Dermis blood vessel endothelial cell (primary cell): ENCODE results near the gene RNF224. TPM values are rescaled to one million over a fixed set of nuclear protein-coding genes. Genes with fewer than 3 reads are reported as not detected.
"Not testable (repeated sequence)": the region's sequence is repeated elsewhere in the genome, so short reads cannot be mapped to it uniquely, and the experiment has no call there.

Experiments used
- DNase-seq: peaks from one replicate; pipeline ENCODE4 v3.0.0; 2010
- total RNA-seq: library from RNA; depleted of rRNA; stranded (reverse); fragments of >200 nt; gene quantifications from 2 replicates; pipeline ENCODE4 v1.2.3, GENCODE V29; 2014

The RNF224 gene
- total RNA-seq, 1 donor from 2014 or later, result not detected

- peak; percentile 100 for DNase-seq
Measured at GRCh38 chr9:137240841-137241489, 13.7 kb downstream of the RNF224 start, which contains the start of gene TUBB4B. Gene TUBB4B, plus strand, starts transcription at chr9:137241287. Its CDS starts 74 bp downstream, at chr9:137241361.

DNA sequence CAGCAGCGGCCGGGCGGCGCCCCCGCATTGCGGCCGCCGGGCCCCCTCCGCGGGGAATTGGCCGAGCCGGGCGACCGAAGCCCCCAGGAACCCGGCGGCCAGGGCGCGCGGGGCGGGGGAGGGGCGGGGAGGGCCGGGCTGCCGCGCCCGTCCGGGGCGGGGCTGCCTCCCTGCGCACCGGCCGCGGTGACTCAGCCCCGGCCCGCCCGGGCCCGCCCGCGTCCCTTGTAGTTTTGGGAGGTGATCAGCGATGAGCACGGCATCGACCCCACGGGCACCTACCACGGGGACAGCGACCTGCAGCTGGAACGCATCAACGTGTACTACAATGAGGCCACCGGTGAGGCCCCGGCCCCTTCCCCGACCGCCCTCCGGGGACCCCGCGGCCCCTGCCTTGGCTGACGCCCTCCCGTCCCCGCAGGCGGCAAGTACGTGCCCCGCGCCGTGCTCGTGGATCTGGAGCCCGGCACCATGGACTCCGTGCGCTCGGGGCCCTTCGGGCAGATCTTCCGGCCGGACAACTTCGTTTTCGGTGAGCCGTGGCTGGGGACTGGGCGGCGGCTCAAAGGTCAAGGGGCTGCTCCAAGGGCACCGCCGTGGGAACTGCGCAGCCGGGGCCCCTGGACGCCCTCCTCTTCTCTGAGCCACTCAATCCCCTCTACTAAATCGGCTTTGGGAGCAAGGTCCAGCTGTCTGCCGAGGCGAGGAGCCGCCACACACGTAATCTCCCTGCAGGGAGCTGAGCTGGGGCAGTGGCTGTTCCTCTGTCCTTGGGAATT, 14.4 kb downstream of the RNF224 start:
- peak; percentile 49 for DNase-seq

DNA sequence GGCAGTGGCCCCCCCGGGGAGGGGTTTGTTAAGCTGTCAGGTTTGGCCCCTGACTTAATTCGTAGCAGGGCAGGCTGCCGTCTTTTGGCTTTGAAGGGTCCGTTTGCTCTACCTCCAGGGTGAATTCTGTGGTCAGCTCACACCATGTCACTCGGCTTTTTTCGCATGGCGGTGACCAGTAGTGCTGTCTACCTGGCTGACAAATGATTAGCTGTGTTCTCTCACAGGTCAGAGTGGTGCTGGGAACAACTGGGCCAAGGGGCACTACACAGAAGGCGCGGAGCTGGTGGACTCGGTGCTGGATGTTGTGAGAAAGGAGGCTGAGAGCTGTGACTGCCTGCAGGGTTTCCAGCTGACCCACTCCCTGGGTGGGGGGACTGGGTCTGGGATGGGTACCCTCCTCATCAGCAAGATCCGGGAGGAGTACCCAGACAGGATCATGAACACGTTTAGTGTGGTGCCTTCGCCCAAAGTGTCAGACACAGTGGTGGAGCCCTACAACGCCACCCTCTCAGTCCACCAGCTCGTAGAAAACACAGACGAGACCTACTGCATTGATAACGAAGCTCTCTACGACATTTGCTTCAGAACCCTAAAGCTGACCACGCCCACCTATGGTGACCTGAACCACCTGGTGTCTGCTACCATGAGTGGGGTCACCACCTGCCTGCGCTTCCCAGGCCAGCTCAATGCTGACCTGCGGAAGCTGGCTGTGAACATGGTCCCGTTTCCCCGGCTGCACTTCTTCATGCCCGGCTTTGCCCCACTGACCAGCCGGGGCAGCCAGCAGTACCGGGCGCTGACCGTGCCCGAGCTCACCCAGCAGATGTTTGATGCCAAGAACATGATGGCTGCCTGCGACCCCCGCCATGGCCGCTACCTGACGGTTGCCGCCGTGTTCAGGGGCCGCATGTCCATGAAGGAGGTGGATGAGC, 15.2 kb downstream of the RNF224 start:
- DNase-seq, result no peak

GRCh38 chr9:137243266-137243625, 15.9 kb downstream of the RNF224 start:
- DNase-seq, result not testable (repeated sequence)

- DNase-seq, result no peak
Measured at GRCh38 chr9:137243626-137244485, 16.6 kb downstream of the RNF224 start.

DNA sequence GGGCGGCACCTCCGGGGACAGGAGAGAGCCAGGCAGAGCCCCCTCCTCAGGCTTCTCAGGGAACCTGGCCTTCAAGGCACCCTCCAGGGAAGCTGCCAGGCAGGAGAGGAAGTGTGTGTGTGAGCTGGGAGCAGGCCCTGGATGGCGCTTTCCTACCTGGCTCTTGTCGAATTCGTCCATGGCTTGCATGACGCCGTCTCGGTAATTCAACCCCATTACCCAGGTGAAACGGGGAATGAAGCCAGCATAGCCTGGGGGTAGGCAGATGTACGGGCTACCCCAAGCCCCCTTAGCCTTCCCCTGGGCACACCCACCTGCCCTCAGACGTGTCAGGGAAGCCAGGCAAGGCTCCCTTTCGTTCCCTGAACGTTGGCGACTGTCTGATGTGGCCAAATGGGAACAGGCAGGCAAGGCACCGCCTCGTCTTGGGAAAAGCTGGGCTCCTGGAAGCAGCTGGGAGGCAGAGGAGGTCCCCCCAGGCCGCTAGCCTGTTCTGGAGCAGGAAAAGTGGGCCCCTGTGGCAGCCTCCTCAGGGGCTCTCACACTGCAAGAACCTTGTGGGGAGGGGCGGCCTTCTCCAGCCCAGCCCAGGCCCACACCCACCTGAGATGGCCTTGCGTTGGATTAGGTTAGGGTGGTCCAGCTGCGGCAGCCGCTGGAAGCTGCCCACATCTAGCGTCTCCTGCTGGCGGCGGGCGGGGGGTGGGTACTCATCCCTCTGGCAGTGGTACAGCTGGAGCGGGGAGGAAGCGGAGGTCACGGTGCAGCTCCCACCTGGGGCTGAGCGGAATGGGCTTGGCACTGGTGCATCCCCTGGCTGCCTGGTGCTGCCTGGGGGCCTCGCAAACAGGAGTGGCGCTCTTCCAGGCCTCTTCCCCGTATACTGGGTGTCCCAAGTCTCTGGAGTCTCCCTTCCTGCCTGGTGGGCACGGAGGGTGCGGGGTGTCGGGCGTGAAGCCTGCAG, 17.5 kb downstream of the RNF224 start:
- peak; percentile 52 for DNase-seq

GRCh38 chr9:137245450-137246421, 18.4 kb downstream of the RNF224 start:
- no peak for DNase-seq

DNA sequence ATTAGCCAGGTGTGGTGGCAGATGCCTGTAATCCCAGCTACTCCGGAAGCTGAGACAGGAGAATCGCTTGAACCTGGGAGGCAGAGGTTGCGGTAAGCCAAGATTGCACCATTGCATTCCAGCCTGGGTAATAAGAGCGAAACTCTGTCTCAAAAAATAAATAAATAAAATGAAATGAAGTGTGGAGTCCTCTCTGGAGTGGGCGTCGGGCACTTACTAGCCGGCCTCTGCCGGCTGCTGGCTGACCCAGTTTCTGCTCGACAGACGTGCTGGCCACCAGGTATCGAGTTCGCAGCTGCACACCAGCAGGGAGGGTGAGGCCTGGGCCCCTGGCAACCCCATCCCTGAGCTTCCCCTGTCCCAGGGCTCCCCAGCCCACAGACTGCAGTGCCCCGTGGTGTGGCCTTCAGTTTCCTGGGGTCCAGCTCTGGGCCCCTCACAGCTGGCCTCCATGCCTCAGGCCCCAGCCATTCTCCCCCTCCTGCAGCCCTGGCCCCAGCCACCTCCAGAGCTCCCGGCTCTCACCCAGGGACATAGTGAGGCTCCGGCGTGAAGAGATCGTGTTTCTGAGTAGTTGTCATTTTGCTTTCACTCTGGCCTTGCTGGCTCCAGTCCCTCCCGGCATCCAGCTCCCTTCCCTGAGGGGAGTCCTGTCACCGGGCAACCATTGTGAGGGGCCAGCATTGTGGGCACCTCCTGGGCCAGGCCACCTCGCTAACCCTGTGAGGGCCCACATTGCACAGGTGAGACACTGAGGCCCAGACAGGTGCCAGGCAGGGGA, 20.0 kb downstream of the RNF224 start:
- DNase-seq, result no peak

DNA sequence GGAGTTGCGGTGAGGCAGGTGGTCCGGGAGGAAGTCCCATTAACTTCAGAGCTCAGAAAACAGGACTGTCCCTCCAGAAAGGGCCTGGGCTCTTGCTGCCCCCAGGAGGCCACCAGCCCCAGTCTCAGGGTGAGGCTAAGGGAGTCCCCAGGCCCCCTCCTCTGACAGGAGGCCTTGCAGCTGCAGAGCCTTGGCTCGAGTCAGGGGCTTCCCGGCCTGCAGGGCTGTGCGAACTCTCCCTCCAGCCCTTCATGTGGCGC, 20.5 kb downstream of the RNF224 start:
- no peak for DNase-seq

- DNase-seq, result no peak
Measured at GRCh38 chr9:137250329-137251193, 23.3 kb downstream of the RNF224 start.

- DNase-seq, result no peak
Measured at GRCh38 chr9:137251194-137251461, 23.8 kb downstream of the RNF224 start, which contains the start of gene STPG3. Gene STPG3, plus strand, starts transcription at chr9:137251286. Its CDS starts 1 bp downstream, at chr9:137251287.

GRCh38 chr9:137251490-137252268, 24.4 kb downstream of the RNF224 start:
- no peak for DNase-seq

DNA sequence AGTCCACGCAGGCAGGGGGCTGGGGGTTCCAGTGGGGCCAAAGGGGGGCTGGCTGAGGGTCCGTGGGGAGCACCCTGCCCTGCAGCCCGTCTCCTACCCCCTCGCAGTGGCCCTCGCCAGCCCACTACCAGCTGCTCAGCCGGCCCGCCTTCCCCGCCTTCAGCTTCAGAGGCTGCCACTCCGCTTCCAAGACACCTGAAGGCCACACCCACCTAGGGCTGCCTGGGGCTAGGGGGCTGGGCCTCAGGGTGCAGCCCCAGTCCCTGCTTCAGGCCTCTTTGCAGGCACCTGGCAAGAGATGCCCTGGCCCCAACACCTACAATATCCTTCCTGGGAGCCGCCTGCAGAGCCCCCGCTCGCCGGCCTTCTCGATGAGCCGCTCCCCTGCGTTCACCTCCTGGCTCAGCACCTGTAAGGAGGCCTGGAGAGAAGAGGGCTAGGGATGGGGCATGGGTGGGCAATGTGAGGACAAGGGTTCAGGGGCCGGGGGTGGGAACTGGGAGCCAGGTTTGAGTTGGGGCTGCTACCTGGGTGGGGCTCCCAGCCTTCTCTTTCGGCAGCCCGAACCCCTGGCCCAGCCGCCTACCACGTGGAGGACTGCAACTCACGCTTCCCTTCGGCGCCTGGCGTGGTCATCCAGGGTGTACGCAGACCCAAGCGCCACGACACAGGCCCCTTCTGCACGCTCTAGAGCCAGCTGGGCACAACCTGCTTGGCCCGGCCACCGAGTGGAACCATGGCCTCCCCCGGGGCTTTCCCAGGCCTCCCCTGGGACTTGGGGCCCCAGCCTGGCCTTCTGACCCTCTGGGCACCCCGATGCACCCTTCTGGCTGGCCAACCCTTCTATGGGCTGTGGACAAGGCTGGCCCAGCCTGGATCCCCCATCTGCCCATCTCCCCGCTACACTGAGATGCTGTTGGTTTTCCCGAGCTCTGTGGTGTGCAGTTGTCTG, 25.5 kb downstream of the RNF224 start:
- DNase-seq, result no peak

GRCh38 chr9:137253717-137254623, 26.7 kb downstream of the RNF224 start:
- DNase-seq, result no peak
